T-helper 1 cell treated with Interleukin-12 subunit alpha and Interleukin-12 subunit beta and Interleukin-4 antibody, amounts not matched to agents 30 μg/mL and 1 μg/mL, for 36 hours (primary cell): Measurements from ENCODE around the gene RTN4IP1.
A peak's percentile ranks its signal among the peaks of the same experiment; 100 is the strongest.
"Not testable (repeated sequence)": the region's sequence is repeated elsewhere in the genome, so short reads cannot be mapped to it uniquely, and the experiment has no call there.

Experiments
- H3K27ac Mint-ChIP-seq: one replicate; pipeline ENCODE4 v1.8.0; 2021; ENCODE audit warnings: mild to moderate bottlenecking, mixed read lengths
- H3K27me3 Mint-ChIP-seq: one replicate; pipeline ENCODE4 v1.8.0; 2021; ENCODE audit warnings: low read depth, mixed read lengths
- H3K36me3 Mint-ChIP-seq: one replicate; pipeline ENCODE4 v1.8.0; 2021; ENCODE audit warnings: low read depth, mixed read lengths
- H3K4me1 Mint-ChIP-seq: one replicate; pipeline ENCODE4 v1.8.0; 2021; ENCODE audit warnings: low read depth, mixed read lengths
- H3K4me3 Mint-ChIP-seq: one replicate; pipeline ENCODE4 v1.8.0; 2021; ENCODE audit warnings: mild to moderate bottlenecking, moderate library complexity, mixed read lengths
- H3K9me3 Mint-ChIP-seq: one replicate; pipeline ENCODE4 v1.8.0; 2021; ENCODE audit warnings: mixed read lengths

Gene RTN4IP1

DNA sequence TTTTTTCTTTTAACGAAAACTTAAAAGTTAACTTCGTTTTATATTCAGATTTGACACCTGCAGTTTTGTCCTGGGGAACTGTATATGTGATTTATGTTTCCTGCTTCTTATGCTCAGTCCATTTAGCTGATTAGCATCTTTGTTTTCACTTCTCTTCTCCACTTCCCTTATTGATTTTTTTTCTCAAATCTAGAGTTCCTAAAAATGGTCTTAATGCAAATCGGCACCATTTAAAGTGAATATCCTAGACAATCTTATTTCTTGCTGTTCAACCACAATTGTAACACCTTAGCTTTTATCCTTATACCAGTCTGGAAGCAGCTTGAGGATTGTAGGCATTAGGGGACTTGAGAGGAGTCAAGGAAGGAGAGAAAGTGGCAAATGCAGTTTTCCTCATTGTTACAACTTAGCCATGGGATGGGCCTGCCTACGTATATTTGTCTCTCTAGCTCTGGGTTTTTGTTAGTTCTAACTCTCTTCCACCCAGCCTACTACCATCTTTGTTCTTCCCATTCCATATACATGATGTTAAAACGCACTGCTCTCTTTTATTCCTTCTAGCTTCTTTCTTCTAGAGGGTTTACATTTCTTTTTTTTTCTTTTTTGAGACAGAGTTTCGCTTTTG, 8.5 kb upstream of the RTN4IP1 start:
- peaks cover 12% of the 10 kb centered on the region for H3K4me1 Mint-ChIP-seq

DNA sequence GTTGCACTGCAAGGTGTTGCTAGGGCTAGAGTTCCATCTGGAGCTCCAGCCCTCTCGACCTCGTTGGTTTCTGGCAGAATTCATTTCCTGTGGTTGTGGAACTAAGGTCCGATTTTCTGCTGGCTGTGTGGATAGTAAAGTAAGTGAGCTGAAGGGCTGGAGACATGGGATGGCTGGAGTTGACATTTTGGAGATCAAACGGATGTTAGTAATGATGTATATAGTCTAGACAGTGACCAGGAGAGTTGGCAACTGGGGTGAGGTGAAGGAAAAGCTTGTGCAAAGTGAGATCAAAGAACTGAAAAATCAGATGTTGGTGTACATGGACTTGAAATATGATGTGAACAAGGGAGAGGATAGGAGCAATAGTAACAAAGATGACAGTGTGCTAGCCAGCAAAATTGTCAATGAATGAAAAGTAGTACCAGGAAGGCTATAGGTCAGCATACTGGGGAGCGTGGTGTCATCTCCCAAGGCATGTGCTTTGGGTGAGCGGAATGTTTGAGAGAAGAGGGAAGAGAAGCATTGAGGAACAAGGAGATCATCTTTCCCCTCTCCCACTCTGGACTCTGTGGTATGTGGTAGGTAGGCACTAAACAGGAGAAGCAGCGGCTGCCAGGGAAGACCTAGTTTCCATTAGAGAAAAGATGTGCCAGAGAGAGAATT, 7.9 kb upstream of the RTN4IP1 start:
- H3K4me3 Mint-ChIP-seq: no peak overlapping the region
- H3K36me3 Mint-ChIP-seq: peaks cover 3% of the 10 kb centered on the region

More for the DNA sequence above, 8.5 kb upstream of the RTN4IP1 start:
- no peaks in the 10 kb centered on the region for H3K27me3 Mint-ChIP-seq
- H3K9me3 Mint-ChIP-seq: no peaks in the 10 kb centered on the region
- peaks cover 7% of the 10 kb centered on the region for H3K36me3 Mint-ChIP-seq
- no peak overlapping the region for H3K4me3 Mint-ChIP-seq
- H3K27ac Mint-ChIP-seq: no peak overlapping the region

DNA sequence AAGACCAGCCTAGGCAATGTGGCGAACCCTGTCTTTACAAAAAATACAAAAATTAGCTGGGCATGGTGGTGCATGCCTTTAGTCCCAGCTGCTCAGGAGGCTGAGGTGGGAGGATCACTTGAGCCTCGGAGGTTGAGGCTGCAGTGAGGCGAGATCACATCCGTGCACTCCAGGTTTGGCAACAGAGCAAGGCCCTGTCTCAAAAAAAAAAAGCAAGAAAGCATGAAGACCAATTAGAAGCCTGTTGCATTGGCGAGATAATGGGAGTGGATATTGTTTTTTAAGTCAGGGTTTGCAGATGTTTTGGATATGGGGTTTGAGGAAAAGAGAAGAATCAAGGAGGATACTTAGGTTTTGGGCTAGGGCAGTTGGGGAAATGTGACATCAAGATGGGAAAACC, 5.3 kb upstream of the RTN4IP1 start:
- Mint-ChIP-seq H3K9me3 (no peaks in the 10 kb centered on the region), H3K4me1 (peaks cover 15% of the 10 kb centered on the region), H3K36me3 (peaks cover 2% of the 10 kb centered on the region), H3K4me3 (no peak overlapping the region), H3K27ac (no peak overlapping the region), H3K27me3 (no peaks in the 10 kb centered on the region)

More for the DNA sequence above, 7.9 kb upstream of the RTN4IP1 start:
- Mint-ChIP-seq H3K27ac (no peak overlapping the region), H3K9me3 (no peaks in the 10 kb centered on the region), H3K27me3 (no peaks in the 10 kb centered on the region), H3K4me1 (peaks cover 12% of the 10 kb centered on the region)

DNA sequence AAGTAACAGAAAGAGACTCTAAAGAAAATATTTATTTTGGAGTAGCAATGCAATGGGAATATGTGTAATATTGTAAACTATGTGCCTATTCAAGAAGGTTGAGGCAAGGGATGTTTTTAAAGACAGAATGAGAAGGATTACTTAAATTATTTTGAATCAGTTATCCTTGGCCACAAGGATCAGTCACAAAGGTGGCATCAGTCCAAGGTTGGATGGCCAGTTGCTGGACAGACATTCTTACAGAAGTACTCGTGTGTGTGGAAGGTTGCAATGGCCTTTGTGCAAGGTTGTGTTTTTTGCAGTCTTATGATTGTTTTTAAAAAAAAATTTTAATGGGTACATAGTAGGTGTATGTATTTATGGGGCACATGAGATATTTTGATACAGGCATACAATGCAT, 2.0 kb upstream of the RTN4IP1 start:
- Mint-ChIP-seq H3K9me3 (no peaks in the 10 kb centered on the region), H3K36me3 (no peaks in the 10 kb centered on the region), H3K4me3 (no peak overlapping the region), H3K4me1 (peaks cover 13% of the 10 kb centered on the region), H3K27ac (no peak overlapping the region), H3K27me3 (no peaks in the 10 kb centered on the region)

DNA sequence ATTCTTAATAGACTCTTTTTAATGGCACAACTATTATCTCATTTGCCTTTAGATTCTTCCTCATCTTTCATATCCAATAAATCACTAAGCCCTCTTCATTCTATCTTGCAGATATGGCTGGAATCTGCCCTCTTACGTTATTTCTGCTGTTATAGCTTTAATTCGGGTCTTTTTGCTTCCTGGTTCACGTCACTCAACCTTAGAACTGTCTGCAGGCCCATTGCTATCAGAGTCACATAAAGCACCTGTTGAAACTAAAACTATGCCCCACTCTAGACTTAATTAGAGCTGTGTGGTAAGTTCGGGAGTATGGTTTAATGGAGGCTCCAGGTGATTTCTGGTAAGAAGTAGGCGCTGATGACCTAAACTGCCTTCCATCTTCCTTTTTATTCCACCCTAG, 1.1 kb upstream of the RTN4IP1 start:
- Mint-ChIP-seq H3K4me1 (peaks cover 13% of the 10 kb centered on the region), H3K4me3 (peak overlapping the region; percentile 97), H3K9me3 (no peaks in the 10 kb centered on the region), H3K27me3 (no peaks in the 10 kb centered on the region), H3K27ac (peak overlapping the region; percentile 97), H3K36me3 (no peaks in the 10 kb centered on the region)

DNA sequence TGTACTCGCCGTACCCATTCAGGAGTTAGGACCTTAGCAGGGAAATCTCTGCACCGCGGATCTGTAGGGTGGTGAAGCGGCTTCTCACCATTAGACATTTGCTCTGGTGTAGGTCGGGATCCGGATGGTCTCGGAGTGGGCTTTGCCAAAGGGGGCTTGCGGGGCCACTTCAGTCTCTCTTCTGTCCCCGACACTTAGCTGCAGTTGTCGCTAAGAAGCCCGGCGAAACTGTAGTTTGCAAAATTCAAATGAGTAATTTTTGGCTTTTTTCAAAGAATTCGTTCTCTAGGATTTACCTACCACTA, 513 bp upstream of the RTN4IP1 start:
- no peaks in the 10 kb centered on the region for H3K36me3 Mint-ChIP-seq
- peak overlapping the region; percentile 97 for H3K27ac Mint-ChIP-seq
- H3K9me3 Mint-ChIP-seq: no peaks in the 10 kb centered on the region
- no peaks in the 10 kb centered on the region for H3K27me3 Mint-ChIP-seq
- H3K4me3 Mint-ChIP-seq: peak overlapping the region; percentile 97
- peaks cover 13% of the 10 kb centered on the region for H3K4me1 Mint-ChIP-seq

DNA sequence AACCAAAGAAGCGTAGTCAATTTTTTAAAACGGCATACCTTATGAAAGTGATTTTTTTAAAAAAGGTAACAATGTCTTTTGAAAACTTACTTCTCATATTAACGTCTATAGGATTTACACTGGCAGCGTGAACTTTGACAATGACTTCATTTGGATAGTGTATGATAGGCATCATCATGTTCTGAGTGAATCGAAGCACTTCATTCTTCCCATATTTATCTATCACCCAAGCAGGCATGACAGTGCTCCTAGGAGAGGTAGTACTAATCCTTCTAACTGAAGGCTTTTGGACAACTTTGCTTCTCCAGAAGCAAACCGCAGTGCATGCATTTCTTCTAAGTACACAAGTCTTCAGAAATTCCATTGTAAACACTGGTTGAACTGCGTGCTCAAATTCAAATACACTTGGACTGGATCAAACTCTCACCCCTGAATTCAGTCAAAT, 618 bp downstream of the RTN4IP1 start:
- no peaks in the 10 kb centered on the region for H3K9me3 Mint-ChIP-seq
- no peaks in the 10 kb centered on the region for H3K27me3 Mint-ChIP-seq
- peaks cover 13% of the 10 kb centered on the region for H3K4me1 Mint-ChIP-seq
- peak overlapping the region; percentile 97 for H3K4me3 Mint-ChIP-seq
- H3K27ac Mint-ChIP-seq: peak overlapping the region; percentile 97
- no peaks in the 10 kb centered on the region for H3K36me3 Mint-ChIP-seq

DNA sequence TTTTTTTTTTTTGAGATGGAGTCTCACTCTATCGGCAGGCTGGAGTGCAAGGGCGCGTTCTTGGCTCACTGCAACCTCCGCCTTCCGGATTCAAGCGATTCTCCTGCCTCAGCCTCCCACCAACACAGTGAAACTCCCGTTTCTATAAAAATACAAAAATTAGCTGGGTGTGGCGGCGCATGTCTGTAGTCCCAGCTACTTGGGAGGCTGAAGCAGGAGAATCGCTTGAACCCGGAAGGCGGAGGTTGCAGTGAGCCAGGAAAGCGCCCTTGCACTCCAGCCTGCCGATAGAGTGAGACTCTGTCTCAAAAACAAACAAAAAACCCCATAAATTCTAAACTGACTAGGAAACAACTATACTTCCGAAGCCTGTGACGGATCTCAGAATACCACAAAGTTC, 1.5 kb downstream of the RTN4IP1 start:
- not testable (repeated sequence) for H3K4me3 Mint-ChIP-seq, H3K9me3 Mint-ChIP-seq, H3K27me3 Mint-ChIP-seq, H3K36me3 Mint-ChIP-seq
- Mint-ChIP-seq H3K4me1 (peaks cover 13% of the 10 kb centered on the region), H3K27ac (peak overlapping the region; percentile 49)

DNA sequence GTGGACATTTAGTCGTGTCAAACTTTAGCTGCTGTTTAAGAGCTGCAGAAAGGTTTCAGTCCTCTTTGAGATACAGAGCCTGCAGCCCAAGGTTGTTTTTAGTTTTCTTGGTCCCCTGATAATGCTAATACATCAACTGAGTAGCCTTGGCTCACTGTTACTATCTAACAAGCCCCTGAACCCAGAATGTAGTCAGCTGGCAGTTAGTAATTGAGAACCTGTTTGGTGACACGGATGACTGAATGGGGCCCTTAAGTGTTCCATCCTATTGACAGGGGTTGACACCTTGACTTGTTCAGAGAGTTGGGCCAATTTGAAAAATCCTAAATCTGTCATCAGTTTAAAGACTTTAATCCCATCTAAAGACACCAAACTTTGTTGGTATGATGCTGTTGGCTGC, 2.8 kb downstream of the RTN4IP1 start:
- H3K27me3 Mint-ChIP-seq: no peaks in the 10 kb centered on the region
- no peak overlapping the region for H3K4me3 Mint-ChIP-seq
- H3K9me3 Mint-ChIP-seq: no peaks in the 10 kb centered on the region
- H3K27ac Mint-ChIP-seq: no peak overlapping the region
- peaks cover 13% of the 10 kb centered on the region for H3K4me1 Mint-ChIP-seq
- H3K36me3 Mint-ChIP-seq: no peaks in the 10 kb centered on the region

DNA sequence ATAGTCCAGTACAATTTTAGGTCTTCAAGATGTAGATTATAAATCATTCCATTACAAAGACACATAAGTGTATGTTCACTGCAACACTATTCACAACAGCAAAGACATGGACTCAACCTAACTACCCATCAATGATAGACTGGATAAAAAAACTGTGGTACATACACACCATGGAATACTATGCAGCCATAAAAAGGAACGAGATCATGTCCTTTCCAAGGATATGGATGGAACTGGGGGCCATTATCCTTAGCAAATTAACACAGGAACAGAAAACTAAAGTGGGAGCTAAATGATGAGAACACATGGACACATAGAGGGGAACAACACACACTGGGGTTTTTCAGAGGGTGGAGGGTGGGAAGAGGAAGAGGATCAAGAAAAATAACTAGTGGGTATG, 6.3 kb downstream of the RTN4IP1 start:
- no peak overlapping the region for H3K4me3 Mint-ChIP-seq

DNA sequence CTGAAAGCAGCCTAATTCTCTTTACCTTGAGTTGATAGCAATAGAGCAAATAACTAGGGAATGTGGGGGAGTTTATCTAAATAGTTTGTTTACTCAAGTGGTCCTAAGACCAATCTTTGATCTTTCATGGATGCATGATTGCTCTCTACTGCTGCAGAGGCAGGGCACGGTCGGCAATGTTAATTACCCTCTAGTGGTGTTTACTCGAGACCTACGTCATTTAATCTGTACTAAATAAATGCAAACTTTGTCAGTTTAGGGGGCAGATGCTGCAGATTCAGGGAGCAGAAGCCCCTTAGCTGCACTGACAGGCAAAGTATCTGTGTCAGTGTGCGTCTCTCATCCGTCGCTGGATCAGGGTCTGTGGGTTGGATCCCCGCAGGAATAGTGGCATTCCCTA, 6.9 kb downstream of the RTN4IP1 start:
- no peak overlapping the region for H3K27ac Mint-ChIP-seq
- no peaks in the 10 kb centered on the region for H3K27me3 Mint-ChIP-seq
- no peak overlapping the region for H3K4me3 Mint-ChIP-seq
- no peaks in the 10 kb centered on the region for H3K9me3 Mint-ChIP-seq
- H3K4me1 Mint-ChIP-seq: peaks cover 5% of the 10 kb centered on the region
- H3K36me3 Mint-ChIP-seq: peaks cover 9% of the 10 kb centered on the region

More for the DNA sequence above, 6.3 kb downstream of the RTN4IP1 start:
- no peak overlapping the region for H3K27ac Mint-ChIP-seq
- no peaks in the 10 kb centered on the region for H3K27me3 Mint-ChIP-seq
- no peaks in the 10 kb centered on the region for H3K9me3 Mint-ChIP-seq
- H3K36me3 Mint-ChIP-seq: peaks cover 9% of the 10 kb centered on the region
- peaks cover 5% of the 10 kb centered on the region for H3K4me1 Mint-ChIP-seq

DNA sequence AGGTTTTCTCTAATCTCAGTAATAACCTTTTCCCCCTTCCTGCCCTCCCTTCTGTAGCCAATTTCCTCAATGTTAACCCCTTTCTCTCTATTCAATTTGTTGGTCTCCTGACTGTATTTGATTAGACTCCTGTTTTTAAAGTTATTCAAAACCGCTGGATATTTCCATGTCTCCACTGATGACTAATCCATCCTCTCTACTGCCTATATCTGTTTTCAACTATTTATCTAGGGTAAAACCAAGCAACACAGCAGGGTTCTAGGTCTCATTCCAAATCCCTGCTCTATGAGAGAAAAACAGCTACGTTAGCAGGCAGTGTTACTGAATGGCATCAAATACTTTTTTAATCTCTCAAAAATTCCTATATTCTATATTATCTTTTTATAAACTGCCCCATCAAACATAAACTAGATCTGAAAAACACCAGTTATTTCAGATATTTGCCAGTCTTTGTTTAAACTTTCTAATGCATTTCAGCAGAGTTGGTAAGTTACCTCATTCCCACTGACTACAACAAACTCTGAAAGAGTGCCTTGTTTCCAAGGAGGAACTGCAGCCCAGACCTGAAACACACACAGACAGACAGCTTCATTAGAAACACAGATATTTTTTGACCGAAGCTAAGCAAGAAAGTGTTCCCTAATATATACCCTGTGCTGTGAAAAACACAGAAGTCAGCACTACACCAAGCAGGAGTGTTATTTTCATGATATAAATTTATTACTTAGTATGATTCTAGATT, 8.2 kb downstream of the RTN4IP1 start:
- Mint-ChIP-seq H3K27me3 (no peaks in the 10 kb centered on the region), H3K4me1 (peaks cover 2% of the 10 kb centered on the region), H3K27ac (no peak overlapping the region), H3K36me3 (peaks cover 9% of the 10 kb centered on the region), H3K9me3 (no peaks in the 10 kb centered on the region), H3K4me3 (no peak overlapping the region)

DNA sequence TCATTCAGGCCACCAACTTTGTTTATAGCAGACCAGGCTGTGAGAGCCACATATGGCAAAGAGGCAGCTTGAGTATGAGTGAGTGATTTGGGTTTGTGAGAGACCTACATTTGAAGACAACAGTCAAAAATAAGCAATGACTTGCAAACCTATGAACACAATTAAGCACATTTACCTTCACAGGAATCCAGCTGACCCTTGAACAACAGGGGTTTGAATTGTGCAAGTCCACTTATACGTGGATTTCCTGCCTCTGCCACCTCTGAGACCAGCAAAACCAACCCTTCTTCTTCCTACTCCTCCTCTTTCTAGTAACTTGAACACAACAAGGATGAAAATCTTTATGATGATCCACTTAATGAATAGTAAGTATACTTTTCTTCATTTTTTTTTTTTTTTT, 10.1 kb downstream of the RTN4IP1 start:
- Mint-ChIP-seq H3K9me3 (no peaks in the 10 kb centered on the region), H3K27ac (no peak overlapping the region), H3K4me3 (no peak overlapping the region), H3K36me3 (peaks cover 11% of the 10 kb centered on the region), H3K4me1 (peaks cover 7% of the 10 kb centered on the region), H3K27me3 (no peaks in the 10 kb centered on the region)

DNA sequence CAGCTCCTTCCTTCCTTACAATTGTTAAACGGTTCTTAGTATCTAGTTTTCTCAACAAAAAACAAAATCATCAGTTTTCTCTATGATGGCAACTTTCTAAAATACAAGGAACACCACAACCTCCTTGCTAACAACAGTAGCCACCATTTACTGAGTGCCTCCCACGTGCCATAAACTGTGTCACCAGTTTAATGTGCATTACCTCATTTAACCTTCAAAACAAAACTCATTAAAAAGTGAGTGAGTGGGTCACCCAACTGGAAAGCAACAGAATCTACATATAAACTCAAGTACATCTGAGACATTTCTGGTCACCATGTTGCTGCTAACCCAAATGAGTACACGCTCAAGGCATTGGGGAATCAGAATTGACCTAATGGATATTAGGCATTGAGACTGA, 11.0 kb downstream of the RTN4IP1 start:
- Mint-ChIP-seq H3K4me1 (peaks cover 15% of the 10 kb centered on the region), H3K36me3 (peaks cover 11% of the 10 kb centered on the region), H3K9me3 (no peaks in the 10 kb centered on the region), H3K4me3 (no peak overlapping the region), H3K27ac (no peak overlapping the region), H3K27me3 (no peaks in the 10 kb centered on the region)

DNA sequence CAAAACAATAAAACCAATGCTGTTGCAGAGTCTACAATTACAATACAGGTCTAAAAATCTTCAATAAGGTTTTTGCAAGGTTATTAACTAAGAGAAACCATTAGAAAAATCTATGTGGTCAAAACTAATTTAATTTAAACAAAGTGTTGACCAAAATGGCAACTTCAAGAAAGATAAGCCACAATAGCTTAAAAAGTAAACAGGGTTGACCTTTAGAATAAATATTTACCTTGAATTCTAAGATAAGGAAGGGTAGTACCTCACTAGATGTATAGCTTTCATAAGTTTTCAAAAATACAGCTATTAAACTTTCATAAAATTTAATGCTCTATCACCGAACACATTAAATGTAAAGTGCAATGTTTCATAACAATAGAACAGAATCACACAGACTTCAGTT, 11.4 kb downstream of the RTN4IP1 start:
- H3K4me3 Mint-ChIP-seq: no peak overlapping the region

More for the DNA sequence above, 11.4 kb downstream of the RTN4IP1 start:
- no peaks in the 10 kb centered on the region for H3K9me3 Mint-ChIP-seq
- H3K4me1 Mint-ChIP-seq: peaks cover 20% of the 10 kb centered on the region
- peaks cover 13% of the 10 kb centered on the region for H3K36me3 Mint-ChIP-seq
- H3K27me3 Mint-ChIP-seq: no peaks in the 10 kb centered on the region
- H3K27ac Mint-ChIP-seq: no peak overlapping the region
